ENCODE results near the gene UTY. TPM values are rescaled to one million over a fixed set of nuclear protein-coding genes. Genes with fewer than 3 reads are reported as not detected.

Gene UTY
- total RNA-seq, 1 donor from 2014 or later: not detected

DNA sequence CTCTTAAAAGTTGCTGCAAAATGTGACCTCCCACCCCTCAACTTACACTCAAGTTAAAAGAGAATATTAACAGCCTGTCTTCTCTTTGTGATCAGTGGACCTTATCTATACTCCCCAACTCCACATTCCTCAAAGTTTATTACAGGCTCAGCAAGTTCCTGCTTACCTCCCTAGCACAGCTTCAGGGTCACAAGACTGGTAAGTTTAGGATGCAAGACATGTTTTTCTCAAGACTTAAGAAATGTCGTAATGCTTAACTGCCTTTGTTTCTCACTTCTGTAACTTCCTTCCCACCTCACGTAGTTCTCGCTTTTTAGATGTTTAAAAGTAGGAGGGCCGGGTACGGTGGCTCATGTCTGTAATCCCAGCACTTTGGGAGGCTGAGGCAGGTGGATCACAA, 132.7 kb downstream of the UTY start:
- Mint-ChIP-seq H3K27me3 (no peaks in the 10 kb centered on the region), H3K4me3 (ENCODE audit: low read depth) (no peak overlapping the region), H3K27ac (no peak overlapping the region), H3K36me3 (ENCODE audit: insufficient read depth) (no peaks in the 10 kb centered on the region), H3K4me1 (ENCODE audit: low read depth) (no peaks in the 10 kb centered on the region), H3K9me3 (ENCODE audit: low read depth) (no peaks in the 10 kb centered on the region)
- TF ChIP-seq, protein P1, sequence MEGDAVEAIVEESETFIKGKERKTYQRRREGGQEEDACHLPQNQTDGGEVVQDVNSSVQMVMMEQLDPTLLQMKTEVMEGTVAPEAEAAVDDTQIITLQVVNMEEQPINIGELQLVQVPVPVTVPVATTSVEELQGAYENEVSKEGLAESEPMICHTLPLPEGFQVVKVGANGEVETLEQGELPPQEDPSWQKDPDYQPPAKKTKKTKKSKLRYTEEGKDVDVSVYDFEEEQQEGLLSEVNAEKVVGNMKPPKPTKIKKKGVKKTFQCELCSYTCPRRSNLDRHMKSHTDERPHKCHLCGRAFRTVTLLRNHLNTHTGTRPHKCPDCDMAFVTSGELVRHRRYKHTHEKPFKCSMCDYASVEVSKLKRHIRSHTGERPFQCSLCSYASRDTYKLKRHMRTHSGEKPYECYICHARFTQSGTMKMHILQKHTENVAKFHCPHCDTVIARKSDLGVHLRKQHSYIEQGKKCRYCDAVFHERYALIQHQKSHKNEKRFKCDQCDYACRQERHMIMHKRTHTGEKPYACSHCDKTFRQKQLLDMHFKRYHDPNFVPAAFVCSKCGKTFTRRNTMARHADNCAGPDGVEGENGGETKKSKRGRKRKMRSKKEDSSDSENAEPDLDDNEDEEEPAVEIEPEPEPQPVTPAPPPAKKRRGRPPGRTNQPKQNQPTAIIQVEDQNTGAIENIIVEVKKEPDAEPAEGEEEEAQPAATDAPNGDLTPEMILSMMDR (IDR thresholded peaks at IDR 0.05; ENCODE audit: unreplicated experiment): no peak
- DNase-seq (ENCODE audit: low spot score, unreplicated experiment): no peak

DNA sequence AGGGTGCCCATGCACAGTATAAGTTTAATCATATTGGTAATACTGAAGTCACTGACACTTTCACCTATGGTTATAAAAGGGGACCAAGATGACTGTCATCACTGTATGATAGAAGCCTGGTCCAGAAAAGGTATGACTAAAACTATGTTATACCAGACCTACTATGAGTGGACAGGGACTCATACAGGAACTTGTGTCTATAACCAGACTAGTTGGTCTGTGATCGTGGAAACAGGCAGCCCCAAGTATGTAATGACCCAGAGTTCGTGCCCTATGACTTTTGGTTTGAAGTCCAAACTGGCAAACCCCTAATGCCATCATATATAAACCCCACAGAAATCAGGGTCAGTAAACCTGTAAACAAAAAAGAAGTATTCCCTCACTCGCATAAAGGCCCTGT, 134.3 kb downstream of the UTY start:
- no peak for DNase-seq (ENCODE audit: low spot score, unreplicated experiment)
- H3K4me3 Mint-ChIP-seq (ENCODE audit: low read depth): no peak overlapping the region

DNA sequence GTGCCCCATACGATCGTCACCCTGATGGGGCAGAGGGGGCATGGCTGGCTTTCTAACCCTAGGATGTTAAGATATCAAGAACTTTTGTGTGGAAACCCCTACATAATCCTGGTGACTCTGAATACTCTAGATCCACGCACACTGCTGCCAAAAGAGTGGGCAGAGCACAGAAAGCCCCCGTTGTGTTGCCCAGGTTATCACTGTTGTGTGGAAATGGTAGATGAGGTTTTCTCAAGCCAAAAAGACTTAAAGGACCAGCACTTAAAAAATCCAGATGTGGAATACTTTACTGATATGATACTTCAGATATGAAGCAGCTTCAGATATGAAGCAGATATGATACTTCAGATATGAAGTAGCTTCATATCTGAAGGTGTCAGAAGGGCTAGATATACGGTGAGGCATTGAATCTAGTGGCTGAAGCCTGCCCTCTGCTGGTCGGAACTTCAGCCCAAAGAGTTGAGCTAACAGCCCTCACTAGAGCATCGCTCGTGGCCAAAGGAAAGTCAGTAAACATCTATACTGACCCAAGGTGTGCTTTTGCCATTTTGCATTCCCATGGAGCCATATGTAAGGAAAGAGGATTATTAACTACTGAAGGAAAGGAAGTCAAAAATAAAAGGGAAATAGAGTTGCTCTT, 136.4 kb downstream of the UTY start:
- TF ChIP-seq, protein P1 (IDR thresholded peaks at IDR 0.05; ENCODE audit: unreplicated experiment): no peak
- H3K4me1 Mint-ChIP-seq (ENCODE audit: low read depth): no peaks in the 10 kb centered on the region
- H3K4me3 Mint-ChIP-seq (ENCODE audit: low read depth): no peak overlapping the region
- H3K9me3 Mint-ChIP-seq (ENCODE audit: low read depth): no peaks in the 10 kb centered on the region
- H3K36me3 Mint-ChIP-seq (ENCODE audit: insufficient read depth): no peaks in the 10 kb centered on the region
- H3K27me3 Mint-ChIP-seq: no peaks in the 10 kb centered on the region
- H3K27ac Mint-ChIP-seq: no peak overlapping the region
- DNase-seq (ENCODE audit: low spot score, unreplicated experiment): no peak

More for the DNA sequence above, 134.3 kb downstream of the UTY start:
- Mint-ChIP-seq H3K9me3 (ENCODE audit: low read depth) (no peaks in the 10 kb centered on the region), H3K27me3 (no peaks in the 10 kb centered on the region), H3K36me3 (ENCODE audit: insufficient read depth) (no peaks in the 10 kb centered on the region), H3K27ac (no peak overlapping the region), H3K4me1 (ENCODE audit: low read depth) (no peaks in the 10 kb centered on the region)
- TF ChIP-seq, protein P1 (IDR thresholded peaks at IDR 0.05; ENCODE audit: unreplicated experiment): no peak

DNA sequence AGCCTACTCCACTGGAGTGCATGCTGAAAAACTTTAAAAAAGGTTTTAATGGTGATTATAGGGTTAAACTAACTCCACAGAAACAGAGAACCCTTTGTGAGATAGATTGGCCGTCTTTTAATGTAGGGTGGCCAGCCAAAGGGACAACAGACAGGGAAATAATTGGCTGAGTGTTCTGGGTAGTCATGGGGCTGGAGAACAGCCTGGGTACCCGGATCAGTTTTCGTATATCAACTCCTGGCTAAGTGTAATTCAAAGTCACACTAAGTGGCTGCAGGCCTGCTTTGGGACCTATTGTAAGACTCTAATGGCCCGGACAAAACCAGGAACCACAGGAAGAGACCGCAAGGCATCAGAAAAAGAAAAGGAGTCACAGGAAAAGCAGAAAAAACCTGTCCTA, 139.9 kb downstream of the UTY start:
- DNase-seq (ENCODE audit: low spot score, unreplicated experiment): no peak
- no peaks in the 10 kb centered on the region for H3K36me3 Mint-ChIP-seq (ENCODE audit: insufficient read depth)

DNA sequence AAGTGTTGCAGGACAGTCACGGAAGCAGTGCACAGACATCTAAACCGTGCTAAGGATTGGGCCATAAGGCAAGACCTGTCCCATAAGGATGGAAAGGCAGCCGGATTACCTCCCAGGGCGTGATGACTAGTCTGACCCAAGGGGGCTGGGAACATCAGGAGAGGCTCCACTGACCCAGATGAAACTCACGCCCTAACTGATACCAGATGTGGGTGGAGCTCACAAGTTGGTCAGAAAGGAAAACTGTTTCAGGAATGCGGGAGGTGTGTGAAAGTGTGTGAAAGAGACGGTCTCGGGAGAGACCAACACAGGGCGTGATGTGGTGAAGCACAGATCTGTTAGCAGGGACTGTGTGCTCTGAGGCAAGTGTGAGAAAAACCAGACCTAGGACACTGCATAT, 140.5 kb downstream of the UTY start:
- no peak for DNase-seq (ENCODE audit: low spot score, unreplicated experiment)

More for the DNA sequence above, 139.9 kb downstream of the UTY start:
- H3K4me1 Mint-ChIP-seq (ENCODE audit: low read depth): no peaks in the 10 kb centered on the region
- no peak overlapping the region for H3K27ac Mint-ChIP-seq
- TF ChIP-seq, protein P1 (IDR thresholded peaks at IDR 0.05; ENCODE audit: unreplicated experiment): no peak
- no peaks in the 10 kb centered on the region for H3K9me3 Mint-ChIP-seq (ENCODE audit: low read depth)
- H3K4me3 Mint-ChIP-seq (ENCODE audit: low read depth): no peak overlapping the region
- no peaks in the 10 kb centered on the region for H3K27me3 Mint-ChIP-seq

More for the DNA sequence above, 140.5 kb downstream of the UTY start:
- H3K4me3 Mint-ChIP-seq (ENCODE audit: low read depth): no peak overlapping the region
- no peaks in the 10 kb centered on the region for H3K36me3 Mint-ChIP-seq (ENCODE audit: insufficient read depth)
- no peaks in the 10 kb centered on the region for H3K4me1 Mint-ChIP-seq (ENCODE audit: low read depth)
- no peaks in the 10 kb centered on the region for H3K27me3 Mint-ChIP-seq
- TF ChIP-seq, protein P1 (IDR thresholded peaks at IDR 0.05; ENCODE audit: unreplicated experiment): no peak
- no peaks in the 10 kb centered on the region for H3K9me3 Mint-ChIP-seq (ENCODE audit: low read depth)
- no peak overlapping the region for H3K27ac Mint-ChIP-seq
